ENCODE measurements around the gene CRLF3.
"Not testable (repeated sequence)": the region's sequence is repeated elsewhere in the genome, so short reads cannot be mapped to it uniquely, and the experiment has no call there.

The CRLF3 gene

DNA sequence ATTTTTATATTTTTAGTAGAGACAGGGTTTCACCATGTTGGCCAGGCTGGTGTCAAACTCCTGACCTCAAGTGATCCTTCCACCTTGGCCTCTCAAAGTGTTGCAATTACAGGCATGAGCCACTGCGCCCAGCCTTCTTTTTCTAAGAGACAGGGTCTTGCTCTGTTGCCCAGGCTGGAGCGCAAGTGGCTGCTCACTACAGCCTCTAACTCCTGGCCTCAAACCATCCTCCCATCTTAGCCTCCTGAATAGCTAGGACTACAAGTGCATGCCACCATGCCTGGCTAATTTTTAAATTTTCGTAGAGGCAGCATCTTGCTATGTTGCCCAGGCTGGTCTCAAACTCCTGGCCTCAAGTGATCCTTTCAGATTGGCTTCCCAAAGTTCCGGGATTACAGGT lies 76.9 kb downstream of the CRLF3 start:
- 89 to 97% methylated on average over 3 to 4 of the region's 4 CpGs for WGBS, 2 experiments

DNA sequence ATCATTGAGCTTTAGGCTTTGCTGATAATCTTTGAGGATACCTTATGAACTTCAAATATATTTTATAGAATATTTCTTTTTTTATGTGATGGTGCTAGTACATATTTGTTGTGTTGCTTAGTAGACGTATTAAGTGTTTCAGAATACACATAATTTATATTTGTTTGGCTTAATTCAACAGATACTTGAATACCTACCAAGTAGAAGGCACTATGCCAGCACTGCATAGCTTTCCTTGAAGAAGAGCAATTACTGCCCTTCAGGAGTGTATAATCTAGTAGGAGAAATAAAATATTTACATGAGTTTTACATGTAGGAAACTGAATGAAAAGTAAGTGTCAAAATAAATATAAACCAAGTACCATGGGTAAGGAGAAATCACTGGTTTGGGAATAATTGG lies 81.8 kb downstream of the CRLF3 start:
- not testable (repeated sequence) for H3K4me3 ChIP-seq (ENCODE audit: insufficient read depth, low read depth, low read length); H3K9me3 ChIP-seq (ENCODE audit: control insufficient read depth, low read length); H3K4me1 ChIP-seq (ENCODE audit: control insufficient read depth, insufficient read depth, low read length); H3K27ac ChIP-seq (ENCODE audit: insufficient read depth, low read depth, low read length, poor library complexity, severe bottlenecking); H3K36me3 ChIP-seq (ENCODE audit: control insufficient read depth, insufficient read depth, low read length); H3K27me3 ChIP-seq (ENCODE audit: control insufficient read depth, insufficient read depth, low read length, poor library complexity, severe bottlenecking)
- no CpG with 5 or more reads among the region's 1 CpG for WGBS, 2 experiments

More for the DNA sequence above, 76.9 kb downstream of the CRLF3 start:
- not testable (repeated sequence) for H3K36me3 ChIP-seq (ENCODE audit: control insufficient read depth, insufficient read depth, low read length); H3K4me3 ChIP-seq (ENCODE audit: insufficient read depth, low read depth, low read length); H3K27me3 ChIP-seq (ENCODE audit: control insufficient read depth, insufficient read depth, low read length, poor library complexity, severe bottlenecking); H3K4me1 ChIP-seq (ENCODE audit: control insufficient read depth, insufficient read depth, low read length); H3K9me3 ChIP-seq (ENCODE audit: control insufficient read depth, low read length); H3K27ac ChIP-seq (ENCODE audit: insufficient read depth, low read depth, low read length, poor library complexity, severe bottlenecking)

DNA sequence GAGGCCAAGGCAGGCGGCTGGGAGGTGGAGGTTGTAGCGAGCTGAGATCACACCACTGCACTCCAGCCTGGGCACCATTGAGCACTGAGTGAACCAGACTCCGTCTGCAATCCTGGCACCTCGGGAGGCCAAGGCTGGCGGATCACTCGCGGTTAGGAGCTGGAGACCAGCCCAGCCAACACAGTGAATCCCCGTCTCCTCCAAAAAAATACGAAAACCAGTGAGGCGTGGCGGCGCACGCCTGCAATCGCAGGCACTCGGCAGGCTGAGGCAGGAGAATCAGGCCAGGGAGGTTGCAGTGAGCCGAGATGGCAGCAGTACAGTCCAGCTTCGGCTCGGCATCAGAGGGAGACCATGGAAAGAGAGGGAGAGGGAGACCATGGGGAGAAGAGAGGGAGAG lies 88.1 kb downstream of the CRLF3 start:
- H3K4me3 ChIP-seq (ENCODE audit: insufficient read depth, low read depth, low read length), result not testable (repeated sequence)

DNA sequence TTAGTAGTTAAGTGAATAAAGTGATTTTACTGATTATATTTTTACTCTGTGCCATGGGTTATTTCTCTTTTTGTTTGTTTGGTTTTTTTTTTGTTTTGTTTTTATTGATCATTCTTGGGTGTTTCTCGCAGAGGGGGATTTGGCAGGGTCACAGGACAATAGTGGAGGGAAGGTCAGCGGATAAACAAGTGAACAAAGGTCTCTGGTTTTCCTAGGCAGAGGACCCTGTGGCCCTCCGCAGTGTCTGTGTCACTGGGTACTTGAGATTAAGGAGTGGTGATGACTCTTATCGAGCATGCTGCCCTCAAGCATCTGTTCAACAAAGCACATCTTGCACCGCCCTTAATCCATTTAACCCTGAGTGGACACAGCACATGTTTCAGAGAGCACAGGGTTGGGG lies 88.8 kb downstream of the CRLF3 start:
- not testable (repeated sequence) for H3K36me3 ChIP-seq (ENCODE audit: control insufficient read depth, insufficient read depth, low read length); H3K4me3 ChIP-seq (ENCODE audit: insufficient read depth, low read depth, low read length); H3K4me1 ChIP-seq (ENCODE audit: control insufficient read depth, insufficient read depth, low read length); H3K9me3 ChIP-seq (ENCODE audit: control insufficient read depth, low read length); H3K27me3 ChIP-seq (ENCODE audit: control insufficient read depth, insufficient read depth, low read length, poor library complexity, severe bottlenecking)
- 87 to 91% methylated on average over 3 to 4 of the region's 5 CpGs for WGBS, 2 experiments
- peak overlapping the region; percentile 50 for H3K27ac ChIP-seq (ENCODE audit: insufficient read depth, low read depth, low read length, poor library complexity, severe bottlenecking)

More for the DNA sequence above, 88.1 kb downstream of the CRLF3 start:
- not testable (repeated sequence) for H3K36me3 ChIP-seq (ENCODE audit: control insufficient read depth, insufficient read depth, low read length); H3K27me3 ChIP-seq (ENCODE audit: control insufficient read depth, insufficient read depth, low read length, poor library complexity, severe bottlenecking); H3K27ac ChIP-seq (ENCODE audit: insufficient read depth, low read depth, low read length, poor library complexity, severe bottlenecking); H3K4me1 ChIP-seq (ENCODE audit: control insufficient read depth, insufficient read depth, low read length); H3K9me3 ChIP-seq (ENCODE audit: control insufficient read depth, low read length)
- 95 to 96% methylated on average over 18 of the region's 18 CpGs for WGBS, 2 experiments

DNA sequence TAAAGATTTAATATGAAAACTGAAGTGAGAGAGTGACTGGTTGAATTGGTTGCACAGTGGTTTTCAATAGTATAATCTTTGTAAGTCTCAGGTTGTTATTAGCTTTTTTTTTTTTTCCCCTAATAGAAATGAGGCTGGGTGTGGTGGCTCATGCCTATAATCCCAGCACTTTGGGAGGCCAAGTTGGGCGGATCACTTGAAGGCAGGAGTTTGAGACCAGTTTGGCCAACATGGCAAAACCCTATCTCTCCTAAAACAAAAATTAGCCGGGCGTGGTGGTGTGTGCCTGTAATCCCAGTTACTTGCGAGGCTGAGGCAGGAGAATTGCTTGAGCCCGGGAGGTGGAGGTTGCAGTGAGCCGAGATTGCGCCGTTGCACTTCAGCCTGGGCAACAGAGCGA lies 89.3 kb downstream of the CRLF3 start:
- H3K36me3 ChIP-seq (ENCODE audit: control insufficient read depth, insufficient read depth, low read length); H3K27me3 ChIP-seq (ENCODE audit: control insufficient read depth, insufficient read depth, low read length, poor library complexity, severe bottlenecking); H3K4me3 ChIP-seq (ENCODE audit: insufficient read depth, low read depth, low read length); H3K4me1 ChIP-seq (ENCODE audit: control insufficient read depth, insufficient read depth, low read length); H3K9me3 ChIP-seq (ENCODE audit: control insufficient read depth, low read length): not testable (repeated sequence)
- H3K27ac ChIP-seq (ENCODE audit: insufficient read depth, low read depth, low read length, poor library complexity, severe bottlenecking), result peak overlapping the region; percentile 50
- WGBS, 2 experiments, result 88 to 97% methylated on average over 3 to 9 of the region's 9 CpGs

DNA sequence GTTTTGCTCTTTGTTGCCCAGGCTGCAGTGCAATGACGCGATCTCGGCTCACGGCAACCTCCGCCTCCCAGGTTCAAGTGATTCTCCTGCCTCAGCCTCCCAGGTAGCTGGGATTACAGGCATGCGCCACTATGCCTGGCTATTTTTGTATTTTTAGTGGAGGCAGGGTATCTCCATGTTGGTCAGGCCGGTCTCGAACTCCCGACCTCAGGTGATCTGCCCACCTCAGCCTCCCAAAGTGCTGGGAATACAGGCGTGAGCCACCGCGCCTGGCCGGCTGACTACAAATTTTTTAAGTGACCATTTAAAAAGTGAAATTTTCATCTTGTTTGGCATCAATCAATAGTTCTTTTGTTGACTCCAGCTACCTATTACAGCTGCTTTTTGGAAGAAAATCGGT lies 90.3 kb downstream of the CRLF3 start:
- not testable (repeated sequence) for H3K9me3 ChIP-seq (ENCODE audit: control insufficient read depth, low read length); H3K4me3 ChIP-seq (ENCODE audit: insufficient read depth, low read depth, low read length); H3K27me3 ChIP-seq (ENCODE audit: control insufficient read depth, insufficient read depth, low read length, poor library complexity, severe bottlenecking); H3K27ac ChIP-seq (ENCODE audit: insufficient read depth, low read depth, low read length, poor library complexity, severe bottlenecking); H3K4me1 ChIP-seq (ENCODE audit: control insufficient read depth, insufficient read depth, low read length); H3K36me3 ChIP-seq (ENCODE audit: control insufficient read depth, insufficient read depth, low read length)
- 96 to 99% methylated on average over 13 to 14 of the region's 14 CpGs for WGBS, 2 experiments

Data from ectodermal cell (in vitro differentiated cells).